GM12865 (cell line): ENCODE results near the gene FCHSD2.
A peak's percentile ranks its signal among the peaks of the same experiment; 100 is the strongest.

ENCODE experiments used
- DNase-seq: peaks from one replicate; pipeline ENCODE4 v3.0.0; 2010; ENCODE audit warnings: low read depth
- H3K4me3 ChIP-seq: 2 replicates; pipeline ENCODE4 v1.5.1; 2011; ENCODE audit warnings: mild to moderate bottlenecking, low read depth, low read length, control low read depth
- CTCF ChIP-seq: IDR thresholded peaks from 2 replicates; pipeline ENCODE4 v1.5.1; 2011; ENCODE audit warnings: low read length, control low read depth, low read depth, inconsistent platforms; ENCODE audit not compliant: insufficient read depth; ENCODE audit errors: missing control alignments

The FCHSD2 gene

GRCh38 chr11:72937439-72937838 lies 204.7 kb downstream of the FCHSD2 start:
- no peak overlapping the region for H3K4me3 ChIP-seq
- TF ChIP-seq CTCF, result no peak
- DNase-seq, result no peak

GRCh38 chr11:72935700-72936099 lies 206.4 kb downstream of the FCHSD2 start:
- H3K4me3 ChIP-seq, result no peak overlapping the region
- no peak for TF ChIP-seq CTCF
- DNase-seq, result no peak

GRCh38 chr11:72932132-72932570 lies 210.0 kb downstream of the FCHSD2 start:
- no peak for TF ChIP-seq CTCF
- H3K4me3 ChIP-seq, result no peak overlapping the region
- DNase-seq, result no peak

GRCh38 chr11:72930008-72930407 lies 212.1 kb downstream of the FCHSD2 start:
- no peak overlapping the region for H3K4me3 ChIP-seq
- TF ChIP-seq CTCF, result no peak
- peak; percentile 41 for DNase-seq

GRCh38 chr11:72929256-72929655 lies 212.9 kb downstream of the FCHSD2 start:
- DNase-seq, result no peak
- no peak overlapping the region for H3K4me3 ChIP-seq
- no peak for TF ChIP-seq CTCF

GRCh38 chr11:72927380-72927779 lies 214.7 kb downstream of the FCHSD2 start:
- DNase-seq, result no peak
- no peak overlapping the region for H3K4me3 ChIP-seq
- no peak for TF ChIP-seq CTCF

- DNase-seq, result no peak
- H3K4me3 ChIP-seq, result no peak overlapping the region
- TF ChIP-seq CTCF, result no peak
Observed at GRCh38 chr11:72926076-72926475, 216.0 kb downstream of the FCHSD2 start.
